ENCODE data around the gene PDE3B.
"Not testable (repeated sequence)": the region's sequence is repeated elsewhere in the genome, so short reads cannot be mapped to it uniquely, and the experiment has no call there.

The PDE3B gene

GRCh38 chr11:14619603-14620531 lies 23.7 kb upstream of the PDE3B start:
- no peak overlapping the region for H3K27ac ChIP-seq (ENCODE audit: low read depth, low read length)
- H3K9me3 ChIP-seq (ENCODE audit: control insufficient read depth in 1 of 2, low read length in 2 of 2) = no peaks in the 10 kb centered on the region
- peaks cover 0 to 10% of the 10 kb centered on the region in 2 donors for H3K4me1 ChIP-seq (ENCODE audit: control insufficient read depth in 1 of 2, insufficient read depth in 2 of 2, low read length in 2 of 2)
- H3K36me3 ChIP-seq (ENCODE audit: control insufficient read depth in 1 of 2, insufficient read depth in 2 of 2, low read length in 2 of 2) = no peaks in the 10 kb centered on the region
- no peak overlapping the region for H3K4me3 ChIP-seq (ENCODE audit: low read depth in 1 of 2, low read length in 2 of 2)
- no peaks in the 10 kb centered on the region for H3K27me3 ChIP-seq (ENCODE audit: control insufficient read depth in 1 of 2, insufficient read depth in 2 of 2, low read length in 2 of 2)
- no peak overlapping the region for H3K9ac ChIP-seq (ENCODE audit: low read depth in 1 of 2, low read length in 2 of 2)

- no peak overlapping the region for H3K9ac ChIP-seq (ENCODE audit: low read depth in 1 of 2, low read length in 2 of 2)
- H3K4me1 ChIP-seq (ENCODE audit: control insufficient read depth in 1 of 2, insufficient read depth in 2 of 2, low read length in 2 of 2) = peaks cover 0 to 10% of the 10 kb centered on the region in 2 donors
- no peak overlapping the region for H3K27ac ChIP-seq (ENCODE audit: low read depth, low read length)
- H3K4me3 ChIP-seq (ENCODE audit: low read depth in 1 of 2, low read length in 2 of 2) = no peak overlapping the region
- H3K9me3 ChIP-seq (ENCODE audit: control insufficient read depth in 1 of 2, low read length in 2 of 2) = no peaks in the 10 kb centered on the region
- H3K36me3 ChIP-seq (ENCODE audit: control insufficient read depth in 1 of 2, insufficient read depth in 2 of 2, low read length in 2 of 2) = no peaks in the 10 kb centered on the region
- H3K27me3 ChIP-seq (ENCODE audit: control insufficient read depth in 1 of 2, insufficient read depth in 2 of 2, low read length in 2 of 2) = no peaks in the 10 kb centered on the region
These were observed 21.2 kb upstream of the PDE3B start for GRCh38 chr11:14622223-14622954.

- peaks cover 0 to 5% of the 10 kb centered on the region in 2 donors for H3K4me1 ChIP-seq (ENCODE audit: control insufficient read depth in 1 of 2, insufficient read depth in 2 of 2, low read length in 2 of 2)
- no peak overlapping the region for H3K9ac ChIP-seq (ENCODE audit: low read depth in 1 of 2, low read length in 2 of 2)
- no peak overlapping the region for H3K4me3 ChIP-seq (ENCODE audit: low read depth in 1 of 2, low read length in 2 of 2)
- no peaks in the 10 kb centered on the region for H3K9me3 ChIP-seq (ENCODE audit: control insufficient read depth in 1 of 2, low read length in 2 of 2)
- H3K27me3 ChIP-seq (ENCODE audit: control insufficient read depth in 1 of 2, insufficient read depth in 2 of 2, low read length in 2 of 2) = no peaks in the 10 kb centered on the region
- H3K36me3 ChIP-seq (ENCODE audit: control insufficient read depth in 1 of 2, insufficient read depth in 2 of 2, low read length in 2 of 2) = no peaks in the 10 kb centered on the region
- no peak overlapping the region for H3K27ac ChIP-seq (ENCODE audit: low read depth, low read length)
These were observed 20.6 kb upstream of the PDE3B start for GRCh38 chr11:14623036-14623435.

GRCh38 chr11:14625586-14626205 lies 17.9 kb upstream of the PDE3B start:
- Histone ChIP-seq H3K27ac (ENCODE audit: low read depth, low read length) (no peak overlapping the region), H3K4me3 (ENCODE audit: low read depth in 1 of 2, low read length in 2 of 2) (no peak overlapping the region), H3K9me3 (ENCODE audit: control insufficient read depth in 1 of 2, low read length in 2 of 2) (no peaks in the 10 kb centered on the region), H3K36me3 (ENCODE audit: control insufficient read depth in 1 of 2, insufficient read depth in 2 of 2, low read length in 2 of 2) (no peaks in the 10 kb centered on the region), H3K27me3 (ENCODE audit: control insufficient read depth in 1 of 2, insufficient read depth in 2 of 2, low read length in 2 of 2) (no peaks in the 10 kb centered on the region), H3K9ac (ENCODE audit: low read depth in 1 of 2, low read length in 2 of 2) (no peak overlapping the region), H3K4me1 (ENCODE audit: control insufficient read depth in 1 of 2, insufficient read depth in 2 of 2, low read length in 2 of 2) (no peaks in the 10 kb centered on the region)

GRCh38 chr11:14626650-14627049 lies 17.0 kb upstream of the PDE3B start:
- H3K4me3 ChIP-seq (ENCODE audit: low read depth in 1 of 2, low read length in 2 of 2) = no peak overlapping the region
- no peak overlapping the region for H3K9ac ChIP-seq (ENCODE audit: low read depth in 1 of 2, low read length in 2 of 2)
- no peaks in the 10 kb centered on the region for H3K9me3 ChIP-seq (ENCODE audit: control insufficient read depth in 1 of 2, low read length in 2 of 2)
- no peaks in the 10 kb centered on the region for H3K27me3 ChIP-seq (ENCODE audit: control insufficient read depth in 1 of 2, insufficient read depth in 2 of 2, low read length in 2 of 2)
- no peaks in the 10 kb centered on the region for H3K4me1 ChIP-seq (ENCODE audit: control insufficient read depth in 1 of 2, insufficient read depth in 2 of 2, low read length in 2 of 2)
- no peak overlapping the region for H3K27ac ChIP-seq (ENCODE audit: low read depth, low read length)
- no peaks in the 10 kb centered on the region for H3K36me3 ChIP-seq (ENCODE audit: control insufficient read depth in 1 of 2, insufficient read depth in 2 of 2, low read length in 2 of 2)

GRCh38 chr11:14633506-14634224 lies 9.9 kb upstream of the PDE3B start:
- H3K4me1 ChIP-seq (ENCODE audit: control insufficient read depth in 1 of 2, insufficient read depth in 2 of 2, low read length in 2 of 2) = not testable (repeated sequence)

GRCh38 chr11:14634813-14635212 lies 8.8 kb upstream of the PDE3B start:
- no peak overlapping the region for H3K27ac ChIP-seq (ENCODE audit: low read depth, low read length)

More at GRCh38 chr11:14633506-14634224, 9.9 kb upstream of the PDE3B start:
- H3K27ac ChIP-seq (ENCODE audit: low read depth, low read length); H3K36me3 ChIP-seq (ENCODE audit: control insufficient read depth in 1 of 2, insufficient read depth in 2 of 2, low read length in 2 of 2); H3K4me3 ChIP-seq (ENCODE audit: low read depth in 1 of 2, low read length in 2 of 2); H3K9me3 ChIP-seq (ENCODE audit: control insufficient read depth in 1 of 2, low read length in 2 of 2); H3K9ac ChIP-seq (ENCODE audit: low read depth in 1 of 2, low read length in 2 of 2); H3K27me3 ChIP-seq (ENCODE audit: control insufficient read depth in 1 of 2, insufficient read depth in 2 of 2, low read length in 2 of 2): not testable (repeated sequence)

GRCh38 chr11:14635546-14635945 lies 8.1 kb upstream of the PDE3B start:
- H3K36me3 ChIP-seq (ENCODE audit: control insufficient read depth in 1 of 2, insufficient read depth in 2 of 2, low read length in 2 of 2) = no peaks in the 10 kb centered on the region
- no peaks in the 10 kb centered on the region for H3K27me3 ChIP-seq (ENCODE audit: control insufficient read depth in 1 of 2, insufficient read depth in 2 of 2, low read length in 2 of 2)
- H3K4me3 ChIP-seq (ENCODE audit: low read depth in 1 of 2, low read length in 2 of 2) = no peak overlapping the region
- no peak overlapping the region for H3K9ac ChIP-seq (ENCODE audit: low read depth in 1 of 2, low read length in 2 of 2)
- no peak overlapping the region for H3K27ac ChIP-seq (ENCODE audit: low read depth, low read length)
- H3K9me3 ChIP-seq (ENCODE audit: control insufficient read depth in 1 of 2, low read length in 2 of 2) = no peaks in the 10 kb centered on the region
- peaks cover 0 to 7% of the 10 kb centered on the region in 2 donors for H3K4me1 ChIP-seq (ENCODE audit: control insufficient read depth in 1 of 2, insufficient read depth in 2 of 2, low read length in 2 of 2)

More at GRCh38 chr11:14634813-14635212, 8.8 kb upstream of the PDE3B start:
- H3K9me3 ChIP-seq (ENCODE audit: control insufficient read depth in 1 of 2, low read length in 2 of 2) = no peaks in the 10 kb centered on the region
- H3K36me3 ChIP-seq (ENCODE audit: control insufficient read depth in 1 of 2, insufficient read depth in 2 of 2, low read length in 2 of 2) = no peaks in the 10 kb centered on the region
- no peaks in the 10 kb centered on the region for H3K27me3 ChIP-seq (ENCODE audit: control insufficient read depth in 1 of 2, insufficient read depth in 2 of 2, low read length in 2 of 2)
- peaks cover 0 to 4% of the 10 kb centered on the region in 2 donors for H3K4me1 ChIP-seq (ENCODE audit: control insufficient read depth in 1 of 2, insufficient read depth in 2 of 2, low read length in 2 of 2)
- H3K9ac ChIP-seq (ENCODE audit: low read depth in 1 of 2, low read length in 2 of 2) = no peak overlapping the region
- H3K4me3 ChIP-seq (ENCODE audit: low read depth in 1 of 2, low read length in 2 of 2) = no peak overlapping the region

GRCh38 chr11:14636119-14636518 lies 7.5 kb upstream of the PDE3B start:
- no peak overlapping the region for H3K9ac ChIP-seq (ENCODE audit: low read depth in 1 of 2, low read length in 2 of 2)
- no peaks in the 10 kb centered on the region for H3K9me3 ChIP-seq (ENCODE audit: control insufficient read depth in 1 of 2, low read length in 2 of 2)
- no peak overlapping the region for H3K4me3 ChIP-seq (ENCODE audit: low read depth in 1 of 2, low read length in 2 of 2)
- peaks cover 0 to 7% of the 10 kb centered on the region in 2 donors for H3K4me1 ChIP-seq (ENCODE audit: control insufficient read depth in 1 of 2, insufficient read depth in 2 of 2, low read length in 2 of 2)
- H3K36me3 ChIP-seq (ENCODE audit: control insufficient read depth in 1 of 2, insufficient read depth in 2 of 2, low read length in 2 of 2) = no peaks in the 10 kb centered on the region
- no peak overlapping the region for H3K27ac ChIP-seq (ENCODE audit: low read depth, low read length)
- H3K27me3 ChIP-seq (ENCODE audit: control insufficient read depth in 1 of 2, insufficient read depth in 2 of 2, low read length in 2 of 2) = no peaks in the 10 kb centered on the region

Measured in duodenal mucosa (tissue), 2 donors.